Measurements from ENCODE around the gene PRELID2.

DNA sequence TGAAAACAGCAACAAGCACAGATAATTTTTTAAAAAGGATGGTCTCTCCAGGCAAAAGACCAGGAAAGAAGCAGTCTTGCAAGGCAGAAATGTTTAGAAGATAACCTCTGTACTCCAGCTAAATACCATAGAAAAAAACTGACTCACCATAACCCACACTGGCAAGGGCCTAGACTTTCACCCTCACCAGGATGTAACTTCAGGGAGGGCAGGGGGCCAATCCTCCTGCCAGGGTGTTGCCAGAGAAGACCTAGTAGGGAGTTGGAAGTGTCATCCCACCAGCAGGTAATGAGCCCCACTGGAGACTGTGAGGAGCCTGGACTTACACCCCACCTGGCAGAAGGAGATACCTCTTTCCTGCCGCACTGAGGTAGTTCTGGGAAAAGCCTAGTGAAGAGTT, 97.6 kb downstream of the PRELID2 start:
- no peak for TF ChIP-seq EZH2 (IDR thresholded peaks at IDR 0.05; ENCODE audit: low read length)
- TF ChIP-seq, protein P1, sequence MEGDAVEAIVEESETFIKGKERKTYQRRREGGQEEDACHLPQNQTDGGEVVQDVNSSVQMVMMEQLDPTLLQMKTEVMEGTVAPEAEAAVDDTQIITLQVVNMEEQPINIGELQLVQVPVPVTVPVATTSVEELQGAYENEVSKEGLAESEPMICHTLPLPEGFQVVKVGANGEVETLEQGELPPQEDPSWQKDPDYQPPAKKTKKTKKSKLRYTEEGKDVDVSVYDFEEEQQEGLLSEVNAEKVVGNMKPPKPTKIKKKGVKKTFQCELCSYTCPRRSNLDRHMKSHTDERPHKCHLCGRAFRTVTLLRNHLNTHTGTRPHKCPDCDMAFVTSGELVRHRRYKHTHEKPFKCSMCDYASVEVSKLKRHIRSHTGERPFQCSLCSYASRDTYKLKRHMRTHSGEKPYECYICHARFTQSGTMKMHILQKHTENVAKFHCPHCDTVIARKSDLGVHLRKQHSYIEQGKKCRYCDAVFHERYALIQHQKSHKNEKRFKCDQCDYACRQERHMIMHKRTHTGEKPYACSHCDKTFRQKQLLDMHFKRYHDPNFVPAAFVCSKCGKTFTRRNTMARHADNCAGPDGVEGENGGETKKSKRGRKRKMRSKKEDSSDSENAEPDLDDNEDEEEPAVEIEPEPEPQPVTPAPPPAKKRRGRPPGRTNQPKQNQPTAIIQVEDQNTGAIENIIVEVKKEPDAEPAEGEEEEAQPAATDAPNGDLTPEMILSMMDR (optimal IDR thresholded peaks at IDR 0.05 in 1 of 3, IDR thresholded peaks at IDR 0.05 in 1 of 3, conservative IDR thresholded peaks at IDR 0.05 in 1 of 3; ENCODE audit: extremely low read depth in 1 of 3, insufficient read depth in 2 of 3, low read length in 3 of 3) = no peak
